OCI-LY3 (cell line): ENCODE data around the gene PAWR.

Experiments used
- H2AFZ ChIP-seq: fragments of 200-600, 300-600 bp; shearing (Covaris generic); 2 replicates; pipeline ENCODE4 v1.6.0; 2014; ENCODE audit warnings: antibody characterized with exemption, low read depth, low read length
- H3K27ac ChIP-seq: fragments of 200-600, 300-600 bp; sonication (generic); 2 replicates; pipeline ENCODE4 v1.5.1; 2014; ENCODE audit warnings: mild to moderate bottlenecking, low read length, moderate library complexity, mixed read lengths
- H3K27me3 ChIP-seq: fragments of 200-600, 300-600 bp; sonication (generic); 2 replicates; pipeline ENCODE4 v1.6.1; 2014; ENCODE audit warnings: low read depth, low read length, mixed read lengths
- H3K36me3 ChIP-seq: fragments of 200-600, 300-600 bp; sonication (generic); replicated peaks from 2 replicates; pipeline ENCODE3; 2014; ENCODE audit warnings: low read depth, low read length, mixed read lengths
- H3K4me1 ChIP-seq: fragments of 300-600, 200-600 bp; sonication (generic); 2 replicates; pipeline ENCODE4 v1.6.1; 2014; ENCODE audit warnings: low read length, mixed read lengths
- H3K4me2 ChIP-seq: fragments of 200-600, 300-600 bp; sonication (generic); 2 replicates; pipeline ENCODE4 v1.6.1; 2014; ENCODE audit warnings: low read length, mixed read lengths
- H3K4me3 ChIP-seq: fragments of 300-600, 200-600 bp; sonication (generic); 2 replicates; pipeline ENCODE4 v1.5.1; 2014; ENCODE audit warnings: antibody characterized with exemption, mild to moderate bottlenecking, low read length, moderate library complexity
- H3K79me2 ChIP-seq: fragments of 300-600, 200-600 bp; shearing (Covaris generic); 2 replicates; pipeline ENCODE4 v1.6.1; 2014; ENCODE audit warnings: mild to moderate bottlenecking, low read length, mixed read lengths
- H3K9ac ChIP-seq: fragments of 300-600, 200-600 bp; shearing (Covaris generic); 2 replicates; pipeline ENCODE4 v1.6.0; 2014; ENCODE audit warnings: mild to moderate bottlenecking, low read length, moderate library complexity
- H3K9me3 ChIP-seq: fragments of 200-600, 300-600 bp; shearing (Covaris generic); 2 replicates; pipeline ENCODE4 v1.6.1; 2014; ENCODE audit warnings: low read length, mixed read lengths; ENCODE audit not compliant: insufficient read depth
- H4K20me1 ChIP-seq: fragments of 200-600, 300-600 bp; sonication (generic); 2 replicates; pipeline ENCODE4 v1.6.1; 2016; ENCODE audit warnings: low read length, mixed read lengths; ENCODE audit not compliant: insufficient read depth
- CTCF ChIP-seq: fragments of 200-600, 300-600 bp; sonication (generic); IDR thresholded peaks from 2 replicates; pipeline ENCODE4 v1.5.1; 2014; ENCODE audit warnings: antibody characterized with exemption, low read length, low read depth
- EZH2phosphoT487 ChIP-seq: fragments of 200-600 bp; shearing (Covaris generic); IDR thresholded peaks from 2 replicates; pipeline ENCODE4 v1.6.1; 2018; ENCODE audit warnings: antibody characterized with exemption, mixed run types, low read depth

PAWR gene

GRCh38 chr12:79689061-79689476 lies 1.7 kb downstream of the PAWR start:
- Histone ChIP-seq H3K9me3 (no peaks in the 10 kb centered on the region), H3K4me2 (peak overlapping the region; percentile 79), H3K9ac (peak overlapping the region; percentile 73), H3K27me3 (peaks cover 17% of the 10 kb centered on the region), H3K4me1 (peaks cover 37% of the 10 kb centered on the region), H3K27ac (peak overlapping the region; percentile 71), H3K36me3 (no peaks in the 10 kb centered on the region), H2AFZ (peak overlapping the region; percentile 43; the same call in 1 of the 2 replicates), H4K20me1 (peaks cover 18% of the 10 kb centered on the region), H3K4me3 (peak overlapping the region; percentile 82), H3K79me2 (peaks cover 63% of the 10 kb centered on the region)
- TF ChIP-seq CTCF (no peak), EZH2phosphoT487 (no peak)

- peak overlapping the region; percentile 82 for H3K4me3 ChIP-seq
- TF ChIP-seq CTCF = no peak
- no peak for TF ChIP-seq EZH2phosphoT487
- peak overlapping the region; percentile 79 for H3K4me2 ChIP-seq
- peaks cover 38% of the 10 kb centered on the region for H3K4me1 ChIP-seq
- H3K27ac ChIP-seq = peak overlapping the region; percentile 71
- H4K20me1 ChIP-seq = peaks cover 22% of the 10 kb centered on the region
- no peaks in the 10 kb centered on the region for H3K36me3 ChIP-seq
- H3K27me3 ChIP-seq = peaks cover 17% of the 10 kb centered on the region
- peak overlapping the region; percentile 43; the same call in 1 of the 2 replicates for H2AFZ ChIP-seq
- no peaks in the 10 kb centered on the region for H3K9me3 ChIP-seq
- H3K79me2 ChIP-seq = peaks cover 68% of the 10 kb centered on the region
- peak overlapping the region; percentile 73 for H3K9ac ChIP-seq
Measured at GRCh38 chr12:79688376-79689060, 2.2 kb downstream of the PAWR start.

- TF ChIP-seq EZH2phosphoT487 = no peak
- Histone ChIP-seq H3K4me1 (peaks cover 40% of the 10 kb centered on the region), H4K20me1 (peaks cover 29% of the 10 kb centered on the region), H3K36me3 (no peaks in the 10 kb centered on the region), H3K9ac (peak overlapping the region; percentile 73), H2AFZ (no peak overlapping the region), H3K27ac (peak overlapping the region; percentile 71), H3K4me3 (peak overlapping the region; percentile 82), H3K27me3 (peaks cover 12% of the 10 kb centered on the region), H3K9me3 (no peaks in the 10 kb centered on the region), H3K79me2 (peaks cover 76% of the 10 kb centered on the region), H3K4me2 (peak overlapping the region; percentile 79)
Measured at GRCh38 chr12:79687711-79688260, 3.0 kb downstream of the PAWR start.

GRCh38 chr12:79686171-79686570 lies 4.6 kb downstream of the PAWR start:
- no peaks in the 10 kb centered on the region for H3K9me3 ChIP-seq
- peak overlapping the region; percentile 82 for H3K4me3 ChIP-seq
- no peaks in the 10 kb centered on the region for H3K27me3 ChIP-seq
- H3K4me1 ChIP-seq = peaks cover 50% of the 10 kb centered on the region
- H3K36me3 ChIP-seq = no peaks in the 10 kb centered on the region
- peaks cover 92% of the 10 kb centered on the region for H3K79me2 ChIP-seq
- H4K20me1 ChIP-seq = peaks cover 45% of the 10 kb centered on the region
- TF ChIP-seq CTCF = no peak
- TF ChIP-seq EZH2phosphoT487 = no peak
- no peak overlapping the region for H3K9ac ChIP-seq
- H2AFZ ChIP-seq = no peak overlapping the region
- no peak overlapping the region for H3K27ac ChIP-seq
- peak overlapping the region; percentile 79 for H3K4me2 ChIP-seq
